Mesodermal cell (in vitro differentiated cells): Measurements from ENCODE around the gene TMEM182.

Source experiments
- H3K27ac ChIP-seq: 2 replicates; pipeline ENCODE4 v1.7.0; 2013; ENCODE audit warnings: mild to moderate bottlenecking, low read depth, low read length, moderate library complexity; ENCODE audit not compliant: severe bottlenecking
- H3K36me3 ChIP-seq: 2 replicates; pipeline ENCODE4 v1.7.1; 2013; ENCODE audit warnings: mild to moderate bottlenecking, low read length, moderate library complexity; ENCODE audit not compliant: control insufficient read depth, insufficient read depth
- H3K4me1 ChIP-seq: one replicate; pipeline ENCODE4 v1.7.1; 2013; ENCODE audit warnings: mild to moderate bottlenecking, low read length; ENCODE audit not compliant: insufficient read depth, control insufficient read depth, poor library complexity, severe bottlenecking
- H3K4me3 ChIP-seq: 2 replicates; pipeline ENCODE4 v1.7.0; 2013; ENCODE audit warnings: low read length, control low read depth, mild to moderate bottlenecking; ENCODE audit not compliant: insufficient read depth, poor library complexity, severe bottlenecking; ENCODE audit errors: extremely low read depth
- H3K9me3 ChIP-seq: 2 replicates; pipeline ENCODE4 v1.7.1; 2013; ENCODE audit warnings: mild to moderate bottlenecking, low read length, moderate library complexity; ENCODE audit not compliant: control insufficient read depth
- WGBS, 2 experiments: methylation state at CpG; one replicate each; pipeline ENCODE4 v1.1.5; 2013; ENCODE audit warnings: missing lambda C conversion rate in 2 of 2; ENCODE audit not compliant: insufficient coverage in 2 of 2; 5-methylcytosine and 5-hydroxymethylcytosine counted together

The TMEM182 gene

GRCh38 chr2:102768892-102769291, 7.1 kb downstream of the TMEM182 start:
- Histone ChIP-seq H3K27ac (no peak overlapping the region), H3K4me1 (peaks cover 4% of the 10 kb centered on the region), H3K9me3 (no peaks in the 10 kb centered on the region), H3K4me3 (no peak overlapping the region), H3K36me3 (peaks cover 3% of the 10 kb centered on the region)

GRCh38 chr2:102770506-102770905, 8.7 kb downstream of the TMEM182 start:
- Histone ChIP-seq H3K4me3 (no peak overlapping the region), H3K36me3 (peaks cover 3% of the 10 kb centered on the region), H3K9me3 (no peaks in the 10 kb centered on the region), H3K4me1 (peaks cover 4% of the 10 kb centered on the region), H3K27ac (no peak overlapping the region)
- 20 to 65% methylated on average over 1 to 3 of the region's 3 CpGs for WGBS, 2 experiments

- WGBS, 2 experiments = 92% methylated on average over 3 of the region's 3 CpGs; no CpG with 5 or more reads in 1 of the 2 experiments
Measured at GRCh38 chr2:102771114-102771513, 9.3 kb downstream of the TMEM182 start.

GRCh38 chr2:102772659-102773058, 10.8 kb downstream of the TMEM182 start:
- Histone ChIP-seq H3K4me1 (peaks cover 4% of the 10 kb centered on the region), H3K36me3 (peaks cover 2% of the 10 kb centered on the region), H3K9me3 (no peaks in the 10 kb centered on the region), H3K4me3 (no peak overlapping the region), H3K27ac (no peak overlapping the region)
- no CpG with 5 or more reads among the region's 3 CpGs for WGBS, 2 experiments

More at GRCh38 chr2:102771114-102771513, 9.3 kb downstream of the TMEM182 start:
- Histone ChIP-seq H3K9me3 (no peaks in the 10 kb centered on the region), H3K27ac (no peak overlapping the region), H3K36me3 (peaks cover 3% of the 10 kb centered on the region), H3K4me1 (peaks cover 4% of the 10 kb centered on the region), H3K4me3 (no peak overlapping the region)

GRCh38 chr2:102773149-102773705, 11.4 kb downstream of the TMEM182 start:
- no peaks in the 10 kb centered on the region for H3K9me3 ChIP-seq
- H3K4me3 ChIP-seq = no peak overlapping the region
- WGBS, 2 experiments = 91 to 96% methylated on average over 3 to 5 of the region's 5 CpGs
- H3K27ac ChIP-seq = no peak overlapping the region
- H3K36me3 ChIP-seq = no peaks in the 10 kb centered on the region
- H3K4me1 ChIP-seq = peaks cover 4% of the 10 kb centered on the region

GRCh38 chr2:102778260-102778659, 16.4 kb downstream of the TMEM182 start:
- Histone ChIP-seq H3K36me3 (no peaks in the 10 kb centered on the region), H3K4me3 (no peak overlapping the region), H3K4me1 (no peaks in the 10 kb centered on the region), H3K27ac (no peak overlapping the region), H3K9me3 (no peaks in the 10 kb centered on the region)
- no CpG with 5 or more reads among the region's 1 CpG for WGBS, 2 experiments

DNA sequence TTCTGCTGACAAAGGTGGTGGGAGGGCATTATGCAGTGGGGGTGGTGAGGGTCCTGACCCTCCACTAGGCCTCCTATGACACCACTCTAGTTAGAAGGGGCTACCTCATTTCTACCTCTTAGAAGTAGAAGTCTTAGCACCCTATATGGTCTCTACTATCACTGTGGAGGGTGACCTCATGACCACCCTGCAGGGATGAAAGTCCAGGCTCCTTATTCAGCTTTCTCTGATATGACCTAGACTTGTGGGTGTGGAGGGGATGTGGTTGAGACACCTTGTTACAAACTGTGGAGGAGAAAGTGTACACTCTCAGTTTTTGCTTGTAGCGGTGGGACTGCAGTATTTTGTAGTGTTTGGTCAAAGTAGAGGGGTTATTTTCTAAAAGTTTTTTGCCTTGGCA, 18.6 kb downstream of the TMEM182 start:
- no peak overlapping the region for H3K27ac ChIP-seq
- no peaks in the 10 kb centered on the region for H3K9me3 ChIP-seq
- H3K4me1 ChIP-seq = no peaks in the 10 kb centered on the region
- no peaks in the 10 kb centered on the region for H3K36me3 ChIP-seq
- 88% methylated on average over 1 of the region's 1 CpG; no CpG with 5 or more reads in 1 of the 2 experiments for WGBS, 2 experiments
- H3K4me3 ChIP-seq = no peak overlapping the region

- H3K4me1 ChIP-seq = no peaks in the 10 kb centered on the region
- H3K9me3 ChIP-seq = no peaks in the 10 kb centered on the region
- no peak overlapping the region for H3K4me3 ChIP-seq
- no peak overlapping the region for H3K27ac ChIP-seq
- WGBS, 2 experiments = no CpG with 5 or more reads among the region's 2 CpGs
- H3K36me3 ChIP-seq = peaks cover 8% of the 10 kb centered on the region
Measured at GRCh38 chr2:102782187-102782586, 20.4 kb downstream of the TMEM182 start.

DNA sequence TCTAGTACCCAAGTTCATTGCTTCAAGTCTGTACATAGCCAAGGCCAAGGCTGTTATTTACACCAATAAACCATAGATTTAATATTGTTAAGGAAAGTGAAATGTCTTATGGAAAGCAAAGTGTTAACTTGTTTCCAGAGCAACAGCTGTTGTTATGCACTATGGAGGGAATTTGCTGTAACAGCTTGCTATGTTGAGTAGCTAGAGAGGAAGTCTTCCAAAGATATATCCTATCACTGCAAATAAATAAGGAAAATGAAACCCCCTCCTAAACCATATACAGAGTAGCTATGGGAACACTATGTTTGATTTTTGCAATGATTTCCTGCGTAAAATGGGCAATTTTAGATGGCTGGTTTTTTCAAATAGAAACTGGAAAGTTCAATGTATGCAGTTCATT, 21.1 kb downstream of the TMEM182 start:
- Histone ChIP-seq H3K27ac (no peak overlapping the region), H3K36me3 (peaks cover 9% of the 10 kb centered on the region), H3K9me3 (no peaks in the 10 kb centered on the region), H3K4me1 (no peaks in the 10 kb centered on the region), H3K4me3 (no peak overlapping the region)
- WGBS, 2 experiments = 80% methylated on average over 1 of the region's 1 CpG; no CpG with 5 or more reads in 1 of the 2 experiments

GRCh38 chr2:102783506-102784183, 21.8 kb downstream of the TMEM182 start:
- WGBS, 2 experiments = 71 to 81% methylated on average over 6 to 7 of the region's 7 CpGs
- Histone ChIP-seq H3K4me3 (no peak overlapping the region), H3K9me3 (no peaks in the 10 kb centered on the region), H3K36me3 (peaks cover 9% of the 10 kb centered on the region), H3K4me1 (no peaks in the 10 kb centered on the region), H3K27ac (no peak overlapping the region)

DNA sequence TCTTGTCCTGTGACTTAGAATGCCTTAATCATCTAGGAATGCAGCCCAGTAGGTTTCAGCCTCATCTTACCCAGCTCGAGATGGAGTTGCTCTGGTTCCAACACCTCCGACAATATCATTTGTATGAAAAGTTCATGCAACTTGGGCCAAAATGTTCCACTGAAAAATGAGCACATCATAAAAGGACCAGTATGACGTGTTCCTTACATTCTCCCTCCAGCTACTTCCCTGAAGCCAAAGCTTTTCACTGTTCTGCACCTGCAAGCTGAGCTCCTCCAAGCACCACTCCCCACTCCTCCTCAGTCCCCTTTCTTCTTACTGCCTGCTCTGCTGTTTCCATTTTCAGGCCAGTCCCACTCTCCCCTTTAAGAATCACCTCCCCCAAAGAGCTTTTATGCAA, 23.1 kb downstream of the TMEM182 start:
- Histone ChIP-seq H3K36me3 (peaks cover 9% of the 10 kb centered on the region), H3K4me1 (no peaks in the 10 kb centered on the region), H3K27ac (no peak overlapping the region), H3K4me3 (no peak overlapping the region), H3K9me3 (no peaks in the 10 kb centered on the region)
- WGBS, 2 experiments = 90% methylated on average over 3 of the region's 3 CpGs
